ENCODE measurements around the gene TUFM. TPM values are rescaled to one million over a fixed set of nuclear protein-coding genes. Genes with fewer than 3 reads are reported as not detected.

TUFM gene
- 148 and 160 TPM in 2 replicates for total RNA-seq

GRCh38 chr16:28846080-28846932 is at the start of gene TUFM:
TUFM (minus strand) TSS chr16:28846348; CDS start chr16:28846269, 79 bp downstream.

GRCh38 chr16:28878083-28878926 is 32.2 kb upstream of the TUFM start, which contains the start of gene ATP2A1:
ATP2A1 (plus strand) TSS chr16:28878488; CDS start chr16:28878672, 184 bp downstream.

GRCh38 chr16:28822520-28823290 is 23.4 kb downstream of the TUFM start, which contains the start of gene ATXN2L:
ATXN2L (plus strand) TSS chr16:28822999; CDS start chr16:28823260, 261 bp downstream.

Other genes with a start within 250 kb of the TUFM start
- 0.19 TPM in 1 of 2 replicates, not detected in the other for gene SULT1A2, start 249.3 kb downstream of the TUFM start, total RNA-seq
- 4.5 and 7.4 TPM in 2 replicates for gene SULT1A1, start 236.3 kb downstream of the TUFM start, total RNA-seq
- gene NPIPB8, start 208.3 kb downstream of the TUFM start, total RNA-seq = 0.36 TPM in 1 of 2 replicates, not detected in the other
- 326 and 411 TPM in 2 replicates for gene EIF3C, start 134.9 kb downstream of the TUFM start, total RNA-seq
- gene NPIPB9, start 94.6 kb downstream of the TUFM start, total RNA-seq = 1.9 and 3.5 TPM in 2 replicates
- 26.7 and 39.5 TPM in 2 replicates for gene ATXN2L, start 23.3 kb downstream of the TUFM start, total RNA-seq
- gene SH2B1, start 17.5 kb upstream of the TUFM start, total RNA-seq = 7.3 and 13.4 TPM in 2 replicates
- gene ATP2A1, start 32.1 kb upstream of the TUFM start, total RNA-seq = 0.09 and 0.56 TPM in 2 replicates
- 44.0 and 48.0 TPM in 2 replicates for gene RABEP2, start 78.9 kb upstream of the TUFM start, total RNA-seq
- not detected in 2 replicates for gene CD19, start 85.6 kb upstream of the TUFM start, total RNA-seq
- 17.5 and 19.9 TPM in 2 replicates for gene NFATC2IP, start 104.6 kb upstream of the TUFM start, total RNA-seq
- gene SPNS1, start 128.4 kb upstream of the TUFM start, total RNA-seq = 26.7 and 29.6 TPM in 2 replicates
- gene LAT, start 138.7 kb upstream of the TUFM start, total RNA-seq = 0.36 and 0.56 TPM in 2 replicates

Data from endothelial cell of coronary artery (primary cell).